Neuronal stem cell (in vitro differentiated cells): ENCODE results near the gene GALNT1.

Experiments
- DNase-seq: peaks from one replicate; pipeline ENCODE4 v3.0.0-alpha.2; 2013; ENCODE audit warnings: low spot score
- H2AFZ ChIP-seq: one replicate; pipeline ENCODE4 v1.6.1; 2013; ENCODE audit warnings: mild to moderate bottlenecking, low read length, inconsistent platforms
- H2AK5ac ChIP-seq: 2 replicates; pipeline ENCODE4 v1.6.1; 2013; ENCODE audit warnings: low read depth, mild to moderate bottlenecking, inconsistent platforms, low read length, moderate library complexity, mixed read lengths
- H2BK120ac ChIP-seq: 2 replicates; pipeline ENCODE4 v1.6.1; 2013; ENCODE audit warnings: low read depth, mild to moderate bottlenecking, inconsistent platforms, low read length, moderate library complexity, mixed read lengths
- H2BK12ac ChIP-seq: one replicate; pipeline ENCODE4 v1.6.1; 2013; ENCODE audit warnings: low read length, inconsistent platforms
- H2BK15ac ChIP-seq: 2 replicates; pipeline ENCODE4 v1.6.1; 2013; ENCODE audit warnings: mild to moderate bottlenecking, low read length, inconsistent platforms, mixed read lengths
- H2BK5ac ChIP-seq: one replicate; pipeline ENCODE4 v1.6.1; 2013; ENCODE audit warnings: inconsistent platforms, mild to moderate bottlenecking, low read length, moderate library complexity
- H3K14ac ChIP-seq: one replicate; pipeline ENCODE4 v1.6.1; 2013; ENCODE audit warnings: low read length, inconsistent platforms
- H3K18ac ChIP-seq: 2 replicates; pipeline ENCODE4 v1.6.1; 2013; ENCODE audit warnings: low read length, inconsistent platforms
- H3K23ac ChIP-seq: 2 replicates; pipeline ENCODE4 v1.6.1; 2013; ENCODE audit warnings: low read depth, mild to moderate bottlenecking, mixed read lengths, low read length, inconsistent platforms; ENCODE audit not compliant: poor library complexity
- H3K27ac ChIP-seq: replicated peaks from 3 replicates; pipeline ENCODE4 v1.5.1; 2013; ENCODE audit warnings: low read length, inconsistent platforms
- H3K27me3 ChIP-seq, 3 experiments: 2 replicates each; pipeline ENCODE4 v1.6.1; 2013; ENCODE audit warnings: low read length in 3 of 3, mild to moderate bottlenecking in 2 of 3, inconsistent platforms in 1 of 3, low read depth in 1 of 3, mixed read lengths in 1 of 3, moderate library complexity in 1 of 3; ENCODE audit not compliant: control insufficient read depth in 3 of 3, insufficient read depth in 3 of 3
- H3K36me3 ChIP-seq, 2 donors: replicated peaks in 1 of 2; 2 replicates each; pipeline ENCODE4 v1.6.1; 2013; ENCODE audit warnings: low read length in 2 of 2; ENCODE audit not compliant: control insufficient read depth in 2 of 2, insufficient read depth in 2 of 2
- H3K4ac ChIP-seq: 2 replicates; pipeline ENCODE4 v1.6.1; 2013; ENCODE audit warnings: inconsistent platforms, mild to moderate bottlenecking, low read length, moderate library complexity
- H3K4me1 ChIP-seq, 2 donors: 1 replicate in 1 of 2; 2 replicates in 1 of 2; pipeline ENCODE4 v1.6.1; 2013; ENCODE audit warnings: low read length in 2 of 2, low read depth in 1 of 2; ENCODE audit not compliant: control insufficient read depth in 2 of 2, insufficient read depth in 1 of 2
- H3K4me2 ChIP-seq: one replicate; pipeline ENCODE4 v1.6.1; 2013; ENCODE audit warnings: mild to moderate bottlenecking, low read length, inconsistent platforms; ENCODE audit not compliant: insufficient read depth, poor library complexity, severe bottlenecking
- H3K4me3 ChIP-seq, 2 donors: 2 replicates each; pipeline ENCODE4 v1.5.1; 2013; ENCODE audit warnings: low read length in 2 of 2, mild to moderate bottlenecking in 2 of 2, inconsistent platforms in 1 of 2, moderate library complexity in 1 of 2
- H3K79me1 ChIP-seq: one replicate; pipeline ENCODE4 v1.6.1; 2013; ENCODE audit warnings: low read depth, mild to moderate bottlenecking, inconsistent platforms, low read length, moderate library complexity
- H3K9ac ChIP-seq: one replicate; pipeline ENCODE4 v1.6.1; 2013; ENCODE audit warnings: mild to moderate bottlenecking, low read depth, low read length, inconsistent platforms; ENCODE audit not compliant: poor library complexity
- H3K9me3 ChIP-seq, 2 donors: replicated peaks in 1 of 2; 2 replicates each; pipeline versions ENCODE3 to v1.6.1; 2013; ENCODE audit warnings: low read length in 2 of 2, mild to moderate bottlenecking in 2 of 2, inconsistent platforms in 1 of 2, low read depth in 1 of 2, mixed read lengths in 1 of 2, moderate library complexity in 1 of 2; ENCODE audit not compliant: control insufficient read depth in 2 of 2, insufficient read depth in 1 of 2
- H4K8ac ChIP-seq: one replicate; pipeline ENCODE4 v1.6.1; 2013; ENCODE audit warnings: low read depth, mild to moderate bottlenecking, inconsistent platforms, low read length, moderate library complexity
- H4K91ac ChIP-seq: one replicate; pipeline ENCODE4 v1.6.1; 2013; ENCODE audit warnings: low read length, low read depth, mild to moderate bottlenecking, inconsistent platforms; ENCODE audit not compliant: poor library complexity
- WGBS, 2 donors: extraction: QIAGEN DNeasy Blood & Tissue Kit; methylation state at CpG; one replicate each; pipeline ENCODE4 v1.1.7; 2013; ENCODE audit warnings: missing lambda C conversion rate in 2 of 2, mixed read lengths in 1 of 2; ENCODE audit not compliant: insufficient read length in 2 of 2, insufficient replicate concordance in 1 of 2; ENCODE audit errors: extremely low coverage in 2 of 2; 5-methylcytosine and 5-hydroxymethylcytosine counted together

Gene GALNT1

GRCh38 chr18:35609236-35609635 is 27.7 kb downstream of the GALNT1 start:
- Histone ChIP-seq H3K36me3 (no peaks in the 10 kb centered on the region), H3K79me1 (peaks cover 4% of the 10 kb centered on the region), H3K4ac (no peak overlapping the region), H4K91ac (no peak overlapping the region), H3K9me3 (peaks cover 0 to 4% of the 10 kb centered on the region in 2 donors), H3K27me3 (no peaks in the 10 kb centered on the region), H3K27ac (no peak overlapping the region), H3K23ac (no peak overlapping the region), H3K4me2 (no peak overlapping the region), H2BK5ac (no peak overlapping the region), H3K4me1 (peaks cover 0 to 2% of the 10 kb centered on the region in 2 donors), H3K4me3 (no peak overlapping the region), H2BK120ac (no peak overlapping the region), H2AFZ (no peak overlapping the region), H3K9ac (no peak overlapping the region), H2BK15ac (no peak overlapping the region), H3K18ac (no peak overlapping the region), H3K14ac (no peak overlapping the region), H2AK5ac (no peak overlapping the region), H2BK12ac (no peak overlapping the region), H4K8ac (no peak overlapping the region)
- no CpG with 5 or more reads among the region's 1 CpG for WGBS, 2 donors
- DNase-seq = no peak

- Histone ChIP-seq H4K8ac (no peak overlapping the region), H3K23ac (no peak overlapping the region), H2BK5ac (no peak overlapping the region), H3K9me3 (peaks cover 0 to 4% of the 10 kb centered on the region in 2 donors), H3K18ac (no peak overlapping the region), H3K4ac (no peak overlapping the region), H3K36me3 (no peaks in the 10 kb centered on the region), H2BK120ac (no peak overlapping the region), H3K4me3 (no peak overlapping the region), H2AK5ac (no peak overlapping the region), H3K4me2 (no peak overlapping the region), H2BK12ac (no peak overlapping the region), H3K4me1 (peaks cover 0 to 2% of the 10 kb centered on the region in 2 donors), H3K14ac (no peak overlapping the region), H3K79me1 (peaks cover 4% of the 10 kb centered on the region), H3K9ac (no peak overlapping the region), H4K91ac (no peak overlapping the region), H3K27ac (no peak overlapping the region), H2AFZ (no peak overlapping the region), H3K27me3 (no peaks in the 10 kb centered on the region), H2BK15ac (no peak overlapping the region)
- DNase-seq = no peak
- no CpG with 5 or more reads among the region's 3 CpGs for WGBS, 2 donors
These were observed 28.5 kb downstream of the GALNT1 start for GRCh38 chr18:35610089-35610488.

GRCh38 chr18:35610724-35611123 is 29.2 kb downstream of the GALNT1 start:
- no peak overlapping the region for H2AFZ ChIP-seq
- H3K23ac ChIP-seq = no peak overlapping the region
- no peak overlapping the region for H3K4me3 ChIP-seq
- no peak overlapping the region for H3K4me2 ChIP-seq
- H4K8ac ChIP-seq = no peak overlapping the region
- H3K9ac ChIP-seq = no peak overlapping the region
- no peak overlapping the region for H3K4ac ChIP-seq
- DNase-seq = no peak
- H3K36me3 ChIP-seq = no peaks in the 10 kb centered on the region
- H3K9me3 ChIP-seq = peaks cover 0 to 4% of the 10 kb centered on the region in 2 donors
- H2BK5ac ChIP-seq = no peak overlapping the region
- no peak overlapping the region for H2BK15ac ChIP-seq
- no peak overlapping the region for H3K18ac ChIP-seq
- peaks cover 0 to 2% of the 10 kb centered on the region in 2 donors for H3K4me1 ChIP-seq
- H4K91ac ChIP-seq = no peak overlapping the region
- no peak overlapping the region for H3K27ac ChIP-seq
- no peak overlapping the region for H2AK5ac ChIP-seq
- no peak overlapping the region for H3K14ac ChIP-seq
- no peak overlapping the region for H2BK12ac ChIP-seq
- no peaks in the 10 kb centered on the region for H3K27me3 ChIP-seq
- H3K79me1 ChIP-seq = peaks cover 4% of the 10 kb centered on the region
- H2BK120ac ChIP-seq = no peak overlapping the region

- WGBS, 2 donors = no CpG with 5 or more reads among the region's 1 CpG
- Histone ChIP-seq H3K4me1 (peaks cover 1 to 2% of the 10 kb centered on the region in 2 donors), H2BK120ac (no peak overlapping the region), H2BK15ac (no peak overlapping the region), H4K91ac (no peak overlapping the region), H3K4me2 (no peak overlapping the region), H3K4ac (no peak overlapping the region), H2AK5ac (no peak overlapping the region), H3K36me3 (no peaks in the 10 kb centered on the region), H2BK12ac (no peak overlapping the region), H2AFZ (no peak overlapping the region), H3K27ac (no peak overlapping the region), H3K23ac (no peak overlapping the region), H3K18ac (no peak overlapping the region), H3K27me3 (no peaks in the 10 kb centered on the region), H3K9ac (no peak overlapping the region), H3K79me1 (peaks cover 2% of the 10 kb centered on the region), H3K4me3 (no peak overlapping the region), H4K8ac (no peak overlapping the region), H3K9me3 (peaks cover 0 to 4% of the 10 kb centered on the region in 2 donors), H3K14ac (no peak overlapping the region), H2BK5ac (no peak overlapping the region)
- DNase-seq = no peak
These were observed 30.0 kb downstream of the GALNT1 start for GRCh38 chr18:35611518-35611917.
